GM04503 (cell line): ENCODE measurements around the gene SPAG16.
"Not testable (repeated sequence)": the region's sequence is repeated elsewhere in the genome, so short reads cannot be mapped to it uniquely, and the experiment has no call there.

Experiments
- DNase-seq: peaks from one replicate; pipeline ENCODE4 v3.0.0-alpha.2; 2012; ENCODE audit warnings: low read depth

SPAG16 gene

GRCh38 chr2:213998976-213999375, 714.7 kb downstream of the SPAG16 start:
- DNase-seq = not testable (repeated sequence)

- DNase-seq = no peak
Observed at GRCh38 chr2:214004463-214004862, 720.2 kb downstream of the SPAG16 start.

GRCh38 chr2:214005337-214005736, 721.1 kb downstream of the SPAG16 start:
- no peak for DNase-seq

- DNase-seq = no peak
Observed at GRCh38 chr2:214006601-214007000, 722.3 kb downstream of the SPAG16 start.

- no peak for DNase-seq
Observed at GRCh38 chr2:214011676-214012075, 727.4 kb downstream of the SPAG16 start.

DNA sequence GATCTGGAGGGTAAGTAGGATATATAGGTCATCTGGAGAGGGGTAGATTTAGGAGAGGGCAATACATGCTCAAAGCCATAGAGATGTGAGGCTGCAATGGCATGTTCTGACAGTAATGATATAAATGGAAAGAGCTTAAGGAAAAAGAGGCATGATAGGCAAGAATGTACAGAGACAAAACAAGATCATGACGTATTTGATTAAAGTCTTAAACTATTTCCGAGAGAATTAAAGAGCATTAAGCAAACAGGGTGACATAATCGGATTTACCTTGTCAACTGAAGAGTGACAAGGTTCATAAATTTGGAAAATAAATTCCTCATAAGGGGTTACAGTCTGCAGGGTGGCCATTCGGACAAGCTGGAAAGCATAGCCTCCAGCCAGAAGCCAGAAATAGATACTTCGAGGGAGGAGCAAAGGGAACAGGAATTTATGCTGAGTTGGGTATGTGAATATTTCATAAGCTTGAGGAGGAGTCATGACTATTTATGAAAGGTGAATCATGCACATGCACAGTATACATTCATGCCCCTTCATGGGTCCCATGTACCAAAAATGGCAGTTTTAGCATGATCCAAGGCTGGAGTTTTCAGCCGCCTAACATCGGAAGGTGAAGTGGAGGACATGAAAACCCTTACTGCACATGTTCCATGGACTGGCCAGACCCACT, 730.4 kb downstream of the SPAG16 start:
- no peak for DNase-seq

- peak; percentile 97 for DNase-seq
Observed at GRCh38 chr2:214019229-214019972, 735.1 kb downstream of the SPAG16 start.

DNA sequence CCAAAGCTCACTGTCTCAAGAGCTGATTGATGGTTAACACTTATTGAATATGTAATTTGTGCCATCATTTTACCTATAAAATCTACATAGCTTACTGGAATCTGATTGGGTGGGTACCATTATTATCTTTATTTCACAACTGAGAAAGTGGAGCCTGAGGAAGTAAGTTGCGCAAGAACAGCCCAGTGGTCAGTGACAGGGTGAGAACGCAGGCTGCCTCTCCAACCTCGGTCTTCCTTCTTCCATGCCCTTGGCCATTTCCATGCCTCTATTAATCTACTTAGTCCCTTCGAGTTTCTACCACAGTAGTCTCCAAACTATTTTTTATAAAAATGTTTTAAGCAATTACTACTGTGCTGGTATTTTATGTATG, 735.7 kb downstream of the SPAG16 start:
- DNase-seq = no peak

- DNase-seq = no peak
Observed at GRCh38 chr2:214029190-214029589, 744.9 kb downstream of the SPAG16 start.

GRCh38 chr2:214031566-214031965, 747.3 kb downstream of the SPAG16 start:
- no peak for DNase-seq

DNA sequence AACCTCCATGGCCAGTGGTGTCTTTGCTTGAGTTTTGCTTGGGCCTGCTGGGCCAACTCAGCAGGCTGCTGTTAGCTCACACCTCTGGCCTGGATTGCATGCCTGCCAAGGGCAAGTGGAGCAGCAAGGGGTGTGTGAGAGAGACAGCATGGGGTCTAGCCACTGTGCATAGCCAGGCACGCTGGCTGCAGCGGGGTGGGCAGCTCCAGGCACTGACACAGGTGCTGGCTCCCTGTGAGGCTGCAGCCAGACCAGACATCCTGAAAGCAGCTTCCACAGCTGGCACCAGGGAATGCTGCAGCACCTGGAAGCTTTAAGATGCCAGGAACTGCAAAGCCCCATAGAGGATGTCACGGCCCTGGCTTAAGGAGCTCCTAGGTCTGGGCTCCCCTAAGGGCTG, 750.2 kb downstream of the SPAG16 start:
- DNase-seq = no peak

DNA sequence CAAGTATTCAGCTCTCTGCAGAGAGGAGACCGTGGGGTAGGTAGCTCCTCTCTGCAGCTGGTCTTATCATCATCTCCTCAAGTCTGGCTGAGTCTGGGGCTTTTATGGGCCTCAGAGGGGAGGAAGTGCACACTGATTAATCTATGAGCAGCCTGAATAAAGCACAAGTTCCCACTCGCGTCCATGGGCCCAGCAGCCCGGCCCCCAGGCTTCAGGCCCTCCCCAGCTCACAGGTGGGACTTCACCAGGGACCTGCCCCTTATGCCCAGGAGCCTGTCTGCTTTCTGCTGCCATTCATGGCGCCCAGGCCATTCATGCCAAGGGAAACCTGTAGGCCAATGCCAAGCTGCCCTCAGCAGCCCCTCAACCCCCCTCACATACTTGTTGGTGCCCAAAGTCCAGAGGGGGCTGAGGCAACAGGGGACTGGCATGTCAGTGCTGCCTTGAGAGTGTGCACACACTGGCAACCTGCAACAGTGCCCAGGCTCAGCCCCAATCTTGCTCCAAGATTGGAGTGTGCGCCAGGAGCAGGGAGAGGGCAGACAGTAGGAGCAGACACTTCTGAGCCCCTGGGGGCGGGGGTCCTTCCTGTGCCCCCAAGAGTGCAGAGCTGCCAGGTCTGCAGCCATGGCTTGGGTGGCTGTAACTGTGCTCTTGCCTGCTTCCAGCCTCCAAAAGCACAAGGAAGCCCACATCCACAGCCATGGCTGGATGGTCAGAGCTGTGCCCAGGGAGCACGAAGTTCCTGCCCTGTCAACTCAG, 751.0 kb downstream of the SPAG16 start:
- no peak for DNase-seq

DNA sequence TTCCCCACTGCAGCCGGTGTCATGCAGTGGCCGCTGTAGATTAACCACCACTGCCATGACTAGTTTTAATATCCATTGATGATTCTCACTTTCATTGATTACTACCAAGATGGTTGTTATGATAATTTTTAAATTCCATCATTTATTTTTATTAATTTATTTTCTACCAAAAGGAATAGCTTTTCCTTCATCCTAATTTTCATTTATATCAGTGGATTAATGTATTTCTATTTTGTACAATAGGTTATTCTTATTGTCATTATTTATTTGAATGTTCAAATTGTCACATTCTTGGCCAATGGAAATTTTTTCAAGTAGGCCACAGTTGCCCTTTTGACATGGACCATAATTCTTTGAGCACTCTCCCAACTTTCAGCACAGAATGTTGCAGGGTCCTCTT, 751.7 kb downstream of the SPAG16 start:
- DNase-seq = no peak

- DNase-seq = no peak
Observed at GRCh38 chr2:214038186-214038585, 753.9 kb downstream of the SPAG16 start.

- DNase-seq = no peak
Observed at GRCh38 chr2:214050731-214051130, 766.5 kb downstream of the SPAG16 start.

GRCh38 chr2:214051585-214051984, 767.3 kb downstream of the SPAG16 start:
- DNase-seq = no peak

- no peak for DNase-seq
Observed at GRCh38 chr2:214052235-214052634, 768.0 kb downstream of the SPAG16 start.

DNA sequence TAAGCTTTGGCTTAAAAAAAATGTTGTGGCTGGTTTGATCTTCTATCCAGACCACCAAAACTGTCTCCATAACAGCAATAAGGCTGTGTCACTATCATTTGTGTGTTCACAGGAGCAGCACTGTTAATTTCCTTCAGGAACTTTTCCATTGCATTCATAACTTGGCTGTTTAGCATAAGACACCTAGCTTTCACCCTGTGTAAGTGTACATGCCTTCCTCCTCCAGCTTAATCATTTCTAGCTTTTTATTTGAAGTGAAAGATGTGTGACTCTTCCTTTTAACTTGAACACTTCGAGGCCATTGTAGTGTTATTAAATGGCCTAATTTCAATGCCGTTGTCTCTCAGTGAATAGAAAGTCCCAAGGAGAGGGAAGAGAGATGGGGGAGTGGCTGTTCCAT, 773.7 kb downstream of the SPAG16 start:
- no peak for DNase-seq

- DNase-seq = not testable (repeated sequence)
Observed at GRCh38 chr2:214062279-214062678, 778.0 kb downstream of the SPAG16 start.

DNA sequence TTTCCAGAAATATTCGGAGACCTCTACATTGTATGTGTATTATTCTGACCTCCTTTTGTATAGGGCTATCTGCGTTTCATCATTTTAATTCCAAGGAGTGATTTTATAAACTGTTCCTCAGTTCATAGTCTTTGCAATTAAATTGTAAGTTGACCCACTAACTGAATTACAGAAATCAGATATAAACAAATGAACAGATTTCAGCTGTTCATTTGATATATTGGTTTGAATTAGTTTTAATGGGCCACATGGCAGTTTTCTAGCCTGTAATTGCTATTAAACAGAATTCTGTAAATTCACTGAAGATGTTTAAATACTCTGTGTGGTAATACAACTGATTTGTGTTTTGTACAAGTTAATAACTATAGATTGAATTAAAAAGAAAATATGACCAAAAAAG, 780.2 kb downstream of the SPAG16 start:
- no peak for DNase-seq

DNA sequence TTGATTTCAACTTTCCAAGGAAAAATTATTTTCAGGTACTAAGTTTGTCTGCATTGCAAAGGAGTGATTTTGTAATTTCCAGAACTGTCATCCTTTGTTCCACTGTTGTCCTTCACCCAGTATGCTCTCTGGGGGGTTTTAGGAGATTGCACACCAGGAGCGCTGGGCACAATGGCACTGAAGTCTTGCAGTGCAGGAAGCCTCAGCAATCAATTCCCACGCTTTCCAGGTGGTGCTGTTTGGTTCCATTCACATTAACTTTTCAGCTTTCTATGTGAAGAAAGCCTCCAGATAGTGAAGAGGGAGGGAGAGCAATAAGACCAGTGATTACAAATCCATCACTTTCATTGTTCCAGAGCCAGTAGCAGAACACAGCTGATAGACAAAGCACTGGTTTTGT, 782.6 kb downstream of the SPAG16 start:
- no peak for DNase-seq

DNA sequence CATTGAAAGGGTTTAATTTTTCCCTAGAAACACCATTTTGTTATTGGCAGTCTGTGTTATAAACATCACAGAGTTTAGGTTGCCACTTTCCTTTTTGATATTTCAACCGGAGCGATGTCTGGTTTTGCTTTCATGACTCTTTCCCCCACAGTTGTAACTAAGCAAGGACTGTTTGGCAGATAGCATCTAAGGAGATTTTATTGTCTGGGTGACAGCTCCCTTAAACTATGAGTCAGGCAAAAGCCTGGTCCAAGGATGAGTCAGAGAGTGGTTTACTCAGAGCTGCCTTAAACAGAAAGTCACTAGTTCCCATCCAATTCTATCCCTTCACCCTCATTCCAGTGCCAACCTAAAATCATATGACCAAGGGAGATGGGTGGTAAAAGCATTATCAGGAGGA, 785.0 kb downstream of the SPAG16 start:
- peak; percentile 93 for DNase-seq

GRCh38 chr2:214075456-214075855, 791.2 kb downstream of the SPAG16 start:
- no peak for DNase-seq
